ENCODE measurements around the gene ELL. TPM values are rescaled to one million over a fixed set of nuclear protein-coding genes. Genes with fewer than 3 reads are reported as not detected.

Gene ELL
- total and polyA plus RNA-seq, 2 donors (not counting 3 experiments of a cell fraction or from before 2014, with no cell fraction given) = 9.9 to 18.2 TPM

DNA sequence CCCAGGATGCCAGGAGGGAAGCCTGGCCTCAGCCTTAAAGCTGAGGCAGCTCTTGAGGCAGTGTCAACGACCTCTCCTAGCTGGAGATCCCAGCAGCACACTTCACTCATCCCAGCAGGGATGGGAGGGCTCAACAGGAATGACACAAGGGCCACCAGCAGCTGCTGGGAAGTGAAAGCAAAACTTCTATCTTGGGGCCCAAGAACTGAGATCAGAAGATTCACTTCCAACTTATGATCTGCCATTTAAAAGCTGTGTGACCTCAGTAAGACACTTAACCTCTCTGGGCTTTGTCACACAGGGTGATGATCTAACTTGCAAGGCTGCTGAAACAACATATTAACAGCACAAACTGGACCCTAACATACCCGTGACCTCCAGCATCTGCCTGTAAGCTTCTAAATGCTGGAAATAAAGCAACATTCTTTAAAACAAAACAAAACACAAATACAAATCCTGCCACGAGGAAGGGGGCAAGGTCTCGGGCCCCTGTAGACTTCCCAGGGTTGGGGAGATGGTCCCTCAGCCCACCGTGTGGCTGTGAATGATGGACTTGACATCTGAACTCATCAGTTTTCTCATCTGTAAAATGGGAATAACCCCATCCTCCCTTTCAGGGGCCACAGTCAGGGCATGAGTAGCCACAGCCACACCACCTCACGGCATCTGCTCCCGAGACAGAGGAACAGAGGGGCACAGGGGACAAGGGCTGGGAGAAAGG lies 22.7 kb downstream of the ELL start:
- H3K36me3 ChIP-seq (ENCODE audit: control insufficient read depth in 2 of 2, extremely low read depth in 1 of 2, insufficient read depth in 2 of 2, low read length in 2 of 2) = no peaks in the 10 kb centered on the region
- ChIA-PET POLR2A (interaction anchor here (0.7 kb wide), 1 partner anchor 12 kb away, joined by 4 read pairs; no protein-coding TSS in a partner anchor), CTCF (interaction anchor here (0.6 to 3.5 kb wide), 4 partner anchors 9 to 95 kb away, joined by 3 to 16 read pairs (median 4); no protein-coding TSS in a partner anchor)
- H3K4me1 ChIP-seq (ENCODE audit: control insufficient read depth, extremely low read depth, insufficient read depth, low read length) = peaks cover 6% of the 10 kb centered on the region
- no peaks in the 10 kb centered on the region for H3K9me1 ChIP-seq (replicated peaks; ENCODE audit: control insufficient read depth, extremely low read depth, insufficient read depth, low read length)
- FAIRE-seq (no peak), DNase-seq (ENCODE audit: low read depth, low spot score) (no peak)
- TF ChIP-seq FOS (IDR thresholded peaks at IDR 0.05; ENCODE audit: borderline replicate concordance, insufficient read depth, low read length) (no peak), POLR2A (IDR thresholded peaks at IDR 0.05; ENCODE audit: low read depth, low read length) (no peak), POLR2AphosphoS5 (IDR thresholded peaks at IDR 0.05; ENCODE audit: insufficient read depth, low read depth, low read length) (no peak), EZH2 (IDR thresholded peaks at IDR 0.05; ENCODE audit: borderline replicate concordance, low read depth, low read length, severe bottlenecking) (no peak)
- TF ChIP-seq, protein P1, sequence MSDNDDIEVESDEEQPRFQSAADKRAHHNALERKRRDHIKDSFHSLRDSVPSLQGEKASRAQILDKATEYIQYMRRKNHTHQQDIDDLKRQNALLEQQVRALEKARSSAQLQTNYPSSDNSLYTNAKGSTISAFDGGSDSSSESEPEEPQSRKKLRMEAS (IDR thresholded peaks at IDR 0.05; ENCODE audit: insufficient read depth, insufficient read length) = no peak
- no peaks in the 10 kb centered on the region for H4K20me1 ChIP-seq (replicated peaks; ENCODE audit: control insufficient read depth, extremely low read depth, insufficient read depth, low read length)
- no peak overlapping the region for H3K4me3 ChIP-seq (replicated peaks in 1 of 3; ENCODE audit: insufficient read depth in 1 of 3, low read depth in 1 of 3, low read length in 3 of 3)
- H3K9me3 ChIP-seq (replicated peaks; ENCODE audit: control insufficient read depth, insufficient read depth, low read length) = no peaks in the 10 kb centered on the region
- intact Hi-C loops (cut with micrococcal nuclease) = no loop called here
- no peak overlapping the region for H3K9ac ChIP-seq (replicated peaks; ENCODE audit: extremely low read depth, insufficient read depth, low read length)
- H3K27ac ChIP-seq (ENCODE audit: insufficient read depth, low read depth, low read length) = no peak overlapping the region
- H2AFZ ChIP-seq (ENCODE audit: low read depth, low read length) = no peak overlapping the region
- dilution Hi-C loops (cut with MboI; ENCODE audit: extremely low pct_ligation_motif_present, low sequenced_read_pairs) = no loop called here
- H3K79me2 ChIP-seq (ENCODE audit: control insufficient read depth, insufficient read depth, low read length) = peaks cover 70% of the 10 kb centered on the region
- no peaks in the 10 kb centered on the region for H3K27me3 ChIP-seq (ENCODE audit: control insufficient read depth in 2 of 2, insufficient read depth in 2 of 2, low read length in 2 of 2)
- no TSS peak for BruUV-seq (replicated peaks)
- no peak overlapping the region for H3K4me2 ChIP-seq (ENCODE audit: insufficient read depth, low read length)

DNA sequence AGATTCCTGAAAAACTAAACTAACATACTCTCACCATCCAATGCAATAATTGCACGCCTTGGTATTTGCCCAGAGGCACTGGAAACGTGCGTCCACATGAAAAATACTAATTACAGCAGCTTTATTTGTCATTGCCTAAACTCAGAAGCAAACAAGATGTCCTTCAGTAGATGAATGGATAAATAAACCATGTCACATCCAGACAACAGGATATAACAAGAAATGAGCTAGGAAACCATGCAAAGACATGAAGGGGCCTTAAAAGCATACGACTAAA lies 25.0 kb downstream of the ELL start:
- Histone ChIP-seq H3K4me3 (replicated peaks in 1 of 3; ENCODE audit: insufficient read depth in 1 of 3, low read depth in 1 of 3, low read length in 3 of 3) (no peak overlapping the region), H4K20me1 (replicated peaks; ENCODE audit: control insufficient read depth, extremely low read depth, insufficient read depth, low read length) (no peaks in the 10 kb centered on the region), H3K27ac (ENCODE audit: insufficient read depth, low read depth, low read length) (no peak overlapping the region), H3K4me2 (ENCODE audit: insufficient read depth, low read length) (no peak overlapping the region), H3K27me3 (ENCODE audit: control insufficient read depth in 2 of 2, insufficient read depth in 2 of 2, low read length in 2 of 2) (no peaks in the 10 kb centered on the region), H3K9ac (replicated peaks; ENCODE audit: extremely low read depth, insufficient read depth, low read length) (no peak overlapping the region), H3K9me1 (replicated peaks; ENCODE audit: control insufficient read depth, extremely low read depth, insufficient read depth, low read length) (no peaks in the 10 kb centered on the region), H3K79me2 (ENCODE audit: control insufficient read depth, insufficient read depth, low read length) (peaks cover 67% of the 10 kb centered on the region), H3K36me3 (ENCODE audit: control insufficient read depth in 2 of 2, extremely low read depth in 1 of 2, insufficient read depth in 2 of 2, low read length in 2 of 2) (no peaks in the 10 kb centered on the region), H3K4me1 (ENCODE audit: control insufficient read depth, extremely low read depth, insufficient read depth, low read length) (peaks cover 6% of the 10 kb centered on the region), H3K9me3 (replicated peaks; ENCODE audit: control insufficient read depth, insufficient read depth, low read length) (no peaks in the 10 kb centered on the region), H2AFZ (ENCODE audit: low read depth, low read length) (no peak overlapping the region)
- ChIA-PET POLR2A (interaction anchor here (0.6 kb wide), 1 partner anchor 22 kb away, joined by 3 read pairs; no protein-coding TSS in a partner anchor), CTCF (interaction anchor here (1.3 to 3.5 kb wide), 5 partner anchors 8 to 92 kb away, joined by 3 to 16 read pairs (median 3); partner anchors contain the start of gene REX1BD)
- TF ChIP-seq POLR2AphosphoS5 (IDR thresholded peaks at IDR 0.05; ENCODE audit: insufficient read depth, low read depth, low read length) (no peak), FOS (IDR thresholded peaks at IDR 0.05; ENCODE audit: borderline replicate concordance, insufficient read depth, low read length) (no peak), POLR2A (IDR thresholded peaks at IDR 0.05; ENCODE audit: low read depth, low read length) (no peak), EZH2 (IDR thresholded peaks at IDR 0.05; ENCODE audit: borderline replicate concordance, low read depth, low read length, severe bottlenecking) (no peak), GATA2 (IDR thresholded peaks at IDR 0.05; ENCODE audit: insufficient read depth, insufficient read length, low read depth, low read length) (no peak), MYC (IDR thresholded peaks at IDR 0.05; ENCODE audit: low read depth, low read length) (no peak), JUN (IDR thresholded peaks at IDR 0.05; ENCODE audit: borderline replicate concordance, insufficient read depth, insufficient read length, low read depth) (no peak)
- TF ChIP-seq, protein P2, sequence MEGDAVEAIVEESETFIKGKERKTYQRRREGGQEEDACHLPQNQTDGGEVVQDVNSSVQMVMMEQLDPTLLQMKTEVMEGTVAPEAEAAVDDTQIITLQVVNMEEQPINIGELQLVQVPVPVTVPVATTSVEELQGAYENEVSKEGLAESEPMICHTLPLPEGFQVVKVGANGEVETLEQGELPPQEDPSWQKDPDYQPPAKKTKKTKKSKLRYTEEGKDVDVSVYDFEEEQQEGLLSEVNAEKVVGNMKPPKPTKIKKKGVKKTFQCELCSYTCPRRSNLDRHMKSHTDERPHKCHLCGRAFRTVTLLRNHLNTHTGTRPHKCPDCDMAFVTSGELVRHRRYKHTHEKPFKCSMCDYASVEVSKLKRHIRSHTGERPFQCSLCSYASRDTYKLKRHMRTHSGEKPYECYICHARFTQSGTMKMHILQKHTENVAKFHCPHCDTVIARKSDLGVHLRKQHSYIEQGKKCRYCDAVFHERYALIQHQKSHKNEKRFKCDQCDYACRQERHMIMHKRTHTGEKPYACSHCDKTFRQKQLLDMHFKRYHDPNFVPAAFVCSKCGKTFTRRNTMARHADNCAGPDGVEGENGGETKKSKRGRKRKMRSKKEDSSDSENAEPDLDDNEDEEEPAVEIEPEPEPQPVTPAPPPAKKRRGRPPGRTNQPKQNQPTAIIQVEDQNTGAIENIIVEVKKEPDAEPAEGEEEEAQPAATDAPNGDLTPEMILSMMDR (IDR thresholded peaks at IDR 0.05; ENCODE audit: extremely low read depth in 1 of 2, insufficient read depth in 1 of 2, low read depth in 1 of 2, low read length in 2 of 2) = no peak
- TF ChIP-seq, protein P1 (IDR thresholded peaks at IDR 0.05; ENCODE audit: insufficient read depth, insufficient read length) = no peak
- DNase-seq (ENCODE audit: low read depth, low spot score) = no peak
- dilution Hi-C loops (cut with MboI; ENCODE audit: extremely low pct_ligation_motif_present, low sequenced_read_pairs) = no loop called here
- intact Hi-C loops (cut with micrococcal nuclease) = no loop called here
- no peak for FAIRE-seq
- BruUV-seq (replicated peaks) = no TSS peak
